Measurements from ENCODE around the gene FRMD1.

Gene FRMD1

DNA sequence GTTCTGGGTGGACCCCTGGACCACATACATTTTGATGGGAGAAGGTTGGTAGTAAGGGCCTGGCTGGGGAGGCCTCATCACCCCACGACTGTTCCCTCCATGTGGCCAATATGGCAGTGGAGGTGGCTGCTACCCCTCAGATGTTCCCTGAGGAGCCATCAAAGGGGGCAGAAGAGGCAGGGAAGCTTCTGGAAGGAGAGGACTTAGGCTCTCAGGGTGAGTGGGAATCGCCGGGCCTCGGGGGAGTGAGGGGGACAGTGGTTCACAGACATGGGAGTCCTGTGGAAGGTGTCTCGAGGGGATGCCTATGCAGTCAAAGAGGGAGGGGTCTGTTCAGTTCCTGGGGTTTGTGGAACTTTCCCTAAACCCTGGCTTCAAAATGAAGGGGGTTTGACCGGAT lies 32.9 kb upstream of the FRMD1 start:
- no peak for DNase-seq (ENCODE audit: low read depth, low spot score)

- no peak for DNase-seq (ENCODE audit: low read depth, low spot score)
Measured at GRCh38 chr6:168110437-168110836, 31.4 kb upstream of the FRMD1 start.

DNA sequence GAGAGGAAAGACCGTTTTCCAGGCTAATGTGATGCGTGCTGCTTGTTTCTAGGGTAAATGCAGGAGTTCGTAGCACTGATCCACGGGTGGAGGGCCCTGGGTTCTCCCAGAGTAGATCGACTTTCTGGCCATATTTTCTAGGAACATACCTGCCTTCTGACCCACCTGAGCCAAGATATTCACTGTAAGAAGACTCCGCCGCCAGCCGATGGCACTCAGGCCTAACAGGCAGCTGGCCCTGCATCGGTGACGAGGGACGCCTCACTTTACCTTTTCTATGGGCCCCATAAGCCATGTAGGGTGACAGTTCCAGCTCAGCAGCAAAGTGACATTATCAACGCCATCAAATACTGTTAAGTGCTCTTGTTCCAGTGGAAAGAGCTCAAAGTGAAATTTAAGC lies 30.2 kb upstream of the FRMD1 start:
- DNase-seq (ENCODE audit: low read depth, low spot score): no peak

- no peak for DNase-seq (ENCODE audit: low read depth, low spot score)
Measured at GRCh38 chr6:168107191-168107983, 28.4 kb upstream of the FRMD1 start.

- no peak for DNase-seq (ENCODE audit: low read depth, low spot score)
Measured at GRCh38 chr6:168106633-168107005, 27.6 kb upstream of the FRMD1 start.

- DNase-seq (ENCODE audit: low read depth, low spot score): no peak
Measured at GRCh38 chr6:168105813-168106632, 27.0 kb upstream of the FRMD1 start.

DNA sequence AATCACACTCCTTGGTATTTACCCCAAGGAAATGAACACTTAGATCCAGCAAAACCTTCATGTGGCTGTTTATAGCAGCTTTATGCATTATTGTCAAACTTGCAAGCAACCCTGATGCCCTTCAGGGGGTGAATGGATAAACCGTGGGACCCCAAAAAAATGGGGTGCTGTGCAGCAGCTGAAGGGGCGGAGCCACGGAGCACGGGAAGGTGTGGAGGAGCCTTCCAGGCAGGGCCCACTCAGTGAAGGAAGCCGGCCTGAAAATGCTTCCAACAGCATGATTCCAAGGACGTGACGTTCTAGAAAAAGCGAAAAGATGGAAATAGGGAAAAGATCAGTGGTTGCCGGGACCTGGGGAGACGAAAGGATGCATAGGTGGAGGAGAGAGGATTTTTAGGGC lies 25.6 kb upstream of the FRMD1 start:
- no peak for DNase-seq (ENCODE audit: low read depth, low spot score)

DNA sequence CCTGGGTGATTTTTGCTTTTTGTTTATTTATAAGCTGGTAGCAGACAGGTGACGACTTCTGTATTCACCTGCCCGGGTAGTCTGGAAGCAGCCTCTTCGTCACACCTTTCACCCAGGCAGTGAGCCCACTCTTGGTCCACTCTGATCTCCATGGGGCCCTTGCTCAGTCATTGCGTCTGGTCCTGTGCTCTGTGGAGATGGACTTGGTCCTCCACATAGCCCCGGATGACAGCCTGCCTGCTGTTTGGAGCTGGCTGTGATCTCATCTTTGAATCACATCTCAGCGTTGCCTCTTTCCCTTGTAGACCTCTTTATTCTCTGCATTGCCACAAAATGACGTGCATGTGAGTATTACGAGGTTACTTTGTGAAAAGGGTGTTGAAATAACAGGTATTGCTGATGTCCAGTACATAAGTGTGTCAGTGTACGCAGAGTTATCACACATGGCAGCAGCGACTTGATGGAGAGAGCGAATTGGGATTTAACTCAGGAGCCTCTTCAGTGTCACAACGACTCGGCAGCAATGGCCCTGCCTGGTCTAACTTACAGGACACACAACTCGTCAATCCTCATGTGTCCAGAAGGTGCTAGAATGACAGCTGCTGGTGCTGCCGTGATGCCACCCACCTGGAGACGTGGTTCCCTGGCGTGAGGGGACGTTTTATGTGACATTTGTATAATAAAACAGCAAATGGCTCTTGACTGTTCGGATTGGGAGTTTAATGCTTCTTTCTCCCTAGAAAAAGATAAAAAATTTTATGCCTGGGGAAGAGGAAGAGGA lies 24.2 kb upstream of the FRMD1 start:
- no peak for DNase-seq (ENCODE audit: low read depth, low spot score)

DNA sequence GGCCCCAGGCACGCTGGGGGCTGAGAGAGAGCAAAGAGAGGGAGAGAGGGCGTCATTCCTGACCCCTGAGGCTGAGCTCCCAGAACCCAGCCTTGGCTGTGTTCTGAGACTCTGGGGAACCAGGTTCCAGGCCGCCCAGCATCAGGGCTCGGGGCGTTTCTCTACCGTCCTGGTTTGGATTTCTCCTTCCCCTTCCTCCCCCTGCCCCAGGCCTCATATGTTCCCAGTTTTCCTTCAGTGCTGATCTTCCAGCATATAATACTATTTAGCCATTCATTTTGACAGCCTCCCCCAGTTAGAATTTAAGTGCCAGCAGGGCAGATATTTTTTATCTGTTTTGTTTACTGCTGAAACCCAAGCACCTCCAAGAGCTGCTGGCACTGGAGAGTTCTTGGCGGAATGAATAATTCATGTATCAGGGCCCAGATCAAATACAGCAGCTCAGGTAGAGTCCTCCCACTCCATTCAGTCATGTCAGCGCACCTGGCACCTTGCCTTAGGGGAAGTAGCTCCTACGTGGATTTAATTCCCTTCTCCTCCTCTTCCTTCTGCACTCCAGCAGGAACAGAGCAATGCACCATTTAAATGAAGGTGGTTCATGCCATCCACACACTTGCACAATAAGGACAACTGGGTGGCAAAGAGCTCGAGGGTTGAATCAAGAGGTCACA lies 23.4 kb upstream of the FRMD1 start:
- DNase-seq (ENCODE audit: low read depth, low spot score): no peak

DNA sequence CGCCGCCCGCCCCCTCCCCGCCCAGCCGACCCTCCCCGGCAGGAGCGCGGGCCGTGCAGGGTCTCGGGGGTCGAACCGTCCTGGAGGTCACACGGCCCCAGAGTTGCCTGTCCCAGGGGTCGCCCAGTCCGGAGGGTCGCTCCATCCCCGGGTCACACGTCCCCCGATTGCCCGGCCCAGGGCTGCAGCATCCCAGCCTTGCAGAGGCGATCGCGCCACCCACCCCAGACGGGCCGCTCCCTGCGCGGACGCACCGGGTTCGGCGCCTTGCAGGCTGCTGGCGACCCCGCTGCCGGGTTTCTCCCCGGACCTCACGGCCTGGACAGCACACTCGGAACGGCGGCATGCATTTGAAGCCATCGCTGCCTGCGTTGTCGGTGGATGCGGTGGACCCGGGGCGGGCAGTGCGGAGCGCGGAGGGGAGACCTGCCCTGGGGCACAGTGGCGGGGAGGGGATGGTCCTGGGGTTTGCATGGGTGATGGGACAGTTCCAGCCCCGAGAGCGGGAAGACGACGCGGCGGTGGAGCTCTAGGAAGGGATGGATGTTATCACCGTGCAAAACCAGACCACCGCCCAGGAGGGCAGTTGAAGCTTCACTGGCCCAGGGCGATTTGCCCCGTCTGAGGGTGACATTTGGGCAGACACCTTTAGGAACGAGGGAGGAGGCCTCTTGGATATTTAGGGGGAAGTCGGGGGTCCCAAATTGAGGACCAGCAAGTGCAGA lies 22.7 kb upstream of the FRMD1 start:
- DNase-seq (ENCODE audit: low read depth, low spot score): no peak

DNA sequence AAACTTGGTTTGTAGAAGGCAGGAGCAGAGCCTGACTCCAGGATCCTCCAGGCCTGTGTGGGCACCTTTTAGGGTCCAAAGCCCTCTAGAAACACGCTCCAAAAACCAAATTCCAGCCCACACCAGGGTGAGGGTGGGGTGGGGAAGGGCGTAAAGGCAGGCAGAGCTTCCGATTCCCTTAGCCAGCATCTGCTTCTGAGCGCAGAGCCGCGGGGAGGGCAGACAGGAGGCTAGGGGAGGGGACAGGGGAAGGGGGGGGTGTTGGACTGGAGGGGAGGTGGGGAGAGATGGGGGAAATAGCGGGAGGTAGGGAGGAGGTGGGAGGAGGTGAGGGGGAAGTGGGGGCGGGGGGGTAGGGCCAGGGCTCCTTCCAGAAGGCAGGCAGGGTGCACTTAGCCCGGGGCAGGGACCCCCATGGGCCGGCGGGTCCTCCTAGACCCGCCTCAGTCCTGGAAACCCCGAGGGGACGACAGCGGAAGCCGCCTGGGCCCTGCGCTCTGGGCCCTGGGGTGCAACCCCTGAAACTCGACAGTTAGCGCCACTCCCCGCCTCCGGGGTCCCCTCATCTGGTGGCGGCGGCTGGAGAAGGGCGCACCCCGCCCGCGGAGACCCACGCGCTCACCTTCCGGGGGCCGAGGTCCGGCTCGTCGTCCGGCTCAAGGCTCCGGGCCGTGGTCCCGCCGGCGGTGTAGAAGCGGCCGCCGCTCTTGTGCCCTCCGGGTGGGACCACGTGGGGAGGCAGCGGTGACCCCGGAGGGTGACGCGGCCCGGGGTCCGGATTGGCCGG lies 22.0 kb upstream of the FRMD1 start:
- no peak for DNase-seq (ENCODE audit: low read depth, low spot score)

DNA sequence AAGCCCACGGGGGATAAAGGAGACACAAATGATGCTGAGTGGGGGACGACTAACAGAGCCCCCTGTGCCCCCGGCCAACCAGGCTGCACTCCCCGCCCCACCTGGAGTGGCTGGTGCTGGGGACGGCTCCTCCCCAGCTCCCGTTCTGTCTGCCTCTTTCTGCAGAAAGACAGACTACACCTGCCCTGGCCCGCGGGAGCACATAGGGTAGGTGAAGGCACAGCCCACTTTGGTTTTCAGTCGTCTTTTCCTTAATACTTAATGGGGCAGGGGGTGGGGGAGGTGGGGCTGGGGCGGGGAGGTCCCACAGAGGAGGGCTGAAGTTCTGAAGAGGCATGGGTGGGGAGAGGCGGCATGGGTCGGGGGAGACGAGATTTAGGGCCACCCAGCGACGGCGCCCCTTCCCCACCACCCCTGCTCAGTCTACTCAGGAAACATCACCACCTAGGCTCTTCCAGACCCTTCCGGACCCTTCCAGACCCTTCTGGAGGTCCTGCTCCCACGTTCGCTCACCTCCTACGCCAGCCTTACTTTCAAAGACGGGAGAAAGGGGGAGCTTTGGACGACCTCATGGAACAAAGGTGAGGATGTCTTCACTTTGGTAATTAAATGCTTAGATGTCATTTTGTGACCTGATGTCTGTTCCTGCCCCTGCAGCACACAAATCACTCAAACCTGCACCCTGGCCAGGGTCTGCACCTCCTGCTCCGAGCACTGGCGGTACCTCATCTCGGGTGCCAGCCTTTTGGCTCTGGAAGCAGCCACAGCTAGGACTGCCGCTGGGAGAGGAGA lies 21.2 kb upstream of the FRMD1 start:
- no peak for DNase-seq (ENCODE audit: low read depth, low spot score)

DNA sequence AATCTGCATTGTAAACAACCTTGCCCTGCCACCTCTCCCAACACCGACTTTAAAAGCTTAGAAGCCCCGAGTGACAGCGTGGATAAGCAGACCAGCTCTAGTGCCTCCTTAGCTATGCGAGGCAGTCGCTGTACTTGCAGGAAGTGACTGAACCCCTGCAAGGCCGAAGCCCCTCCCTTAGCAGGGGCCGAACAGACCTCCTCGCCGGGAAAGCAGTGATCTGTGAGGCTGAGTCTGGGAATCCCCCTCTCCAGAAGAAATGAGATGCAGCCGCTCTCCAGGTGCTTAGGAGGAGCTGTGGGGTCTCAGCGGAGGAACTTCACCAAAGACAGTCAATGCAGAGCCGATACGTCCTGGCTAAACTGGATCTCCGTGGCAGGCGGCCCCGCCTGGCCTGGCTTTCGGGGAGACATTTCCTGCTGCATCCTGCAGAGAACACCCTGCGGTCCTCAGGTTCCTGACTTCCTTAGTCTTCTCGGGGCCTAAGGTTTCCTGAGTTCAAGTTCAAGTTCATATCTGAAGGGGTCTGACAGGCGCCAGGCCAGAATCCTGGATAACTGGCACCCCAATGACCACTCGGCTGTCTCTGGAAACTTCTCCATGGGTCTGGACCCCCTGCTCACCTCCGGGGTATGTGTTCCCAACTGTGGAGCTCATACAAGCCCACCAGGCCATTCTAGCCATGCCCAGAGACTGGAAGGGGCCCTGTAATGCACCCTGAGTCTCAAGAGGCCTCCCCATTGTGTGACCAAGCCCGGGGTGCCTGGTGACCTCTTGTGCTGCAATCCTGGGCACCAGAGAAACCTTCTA lies 20.4 kb upstream of the FRMD1 start:
- no peak for DNase-seq (ENCODE audit: low read depth, low spot score)

DNA sequence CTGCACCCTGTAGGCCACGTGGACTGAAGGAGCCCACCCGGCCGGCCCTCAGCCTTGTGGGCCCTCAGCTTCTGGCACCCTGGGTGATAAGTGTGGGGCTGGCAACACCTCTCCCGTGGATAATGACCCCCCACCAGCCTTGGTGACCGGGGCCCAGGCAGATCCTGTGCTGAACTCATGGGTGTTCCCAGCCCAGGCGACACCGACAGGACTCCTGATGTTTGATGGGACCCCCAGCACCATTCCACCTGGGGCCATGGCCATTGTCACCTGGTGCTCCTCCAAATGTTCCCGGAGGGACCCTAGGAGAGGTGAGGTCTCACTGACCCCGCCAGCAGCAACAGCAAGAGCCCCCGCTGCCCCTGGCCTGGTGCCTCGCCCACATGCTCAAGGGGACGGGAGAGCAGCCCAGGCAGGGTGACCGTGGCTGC lies 19.4 kb upstream of the FRMD1 start:
- DNase-seq (ENCODE audit: low read depth, low spot score): no peak

GRCh38 chr6:168097621-168098430 lies 18.8 kb upstream of the FRMD1 start:
- no peak for DNase-seq (ENCODE audit: low read depth, low spot score)

DNA sequence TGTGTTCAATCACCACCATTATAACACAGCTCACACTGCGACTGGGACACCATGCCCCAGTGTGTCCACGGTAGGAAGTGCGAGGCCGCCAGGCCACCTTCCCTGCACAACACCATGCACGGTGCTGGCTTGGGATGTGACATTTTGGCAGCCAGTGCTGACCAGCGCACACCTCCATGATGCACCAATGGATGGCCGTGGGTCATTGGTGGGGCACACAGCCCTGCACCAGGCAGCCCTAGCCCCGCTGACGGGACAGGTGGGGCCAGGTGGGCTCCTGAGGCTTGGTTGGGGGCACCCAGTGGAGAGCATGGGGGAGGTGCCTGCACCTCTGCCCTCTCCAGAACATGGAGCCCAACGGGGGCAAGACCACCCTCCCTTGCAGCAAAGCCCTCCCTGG lies 18.2 kb upstream of the FRMD1 start:
- no peak for DNase-seq (ENCODE audit: low read depth, low spot score)

GRCh38 chr6:168096271-168096764 lies 17.3 kb upstream of the FRMD1 start:
- no peak for DNase-seq (ENCODE audit: low read depth, low spot score)
